ENCODE measurements around the gene NECTIN3.

The NECTIN3 gene

GRCh38 chr3:111084911-111085310, 13.3 kb downstream of the NECTIN3 start:
- DNase-seq: no peak

GRCh38 chr3:111087924-111088469, 16.4 kb downstream of the NECTIN3 start:
- DNase-seq: no peak

GRCh38 chr3:111096487-111097209, 25.0 kb downstream of the NECTIN3 start:
- no peak for DNase-seq

- no peak for DNase-seq
Measured at GRCh38 chr3:111103807-111104206, 32.2 kb downstream of the NECTIN3 start.

- DNase-seq: no peak
Measured at GRCh38 chr3:111106993-111107661, 35.5 kb downstream of the NECTIN3 start.

- DNase-seq: no peak
Measured at GRCh38 chr3:111107662-111108035, 36.0 kb downstream of the NECTIN3 start.

GRCh38 chr3:111112913-111113312, 41.3 kb downstream of the NECTIN3 start:
- no peak for DNase-seq

GRCh38 chr3:111128884-111129283, 57.3 kb downstream of the NECTIN3 start:
- DNase-seq: no peak

- DNase-seq: no peak
Measured at GRCh38 chr3:111130827-111131226, 59.2 kb downstream of the NECTIN3 start.

GRCh38 chr3:111134302-111134701, 62.7 kb downstream of the NECTIN3 start:
- no peak for DNase-seq

- DNase-seq: no peak
Measured at GRCh38 chr3:111151438-111151837, 79.8 kb downstream of the NECTIN3 start.

- no peak for DNase-seq
Measured at GRCh38 chr3:111152496-111152895, 80.9 kb downstream of the NECTIN3 start.

GRCh38 chr3:111156517-111156916, 84.9 kb downstream of the NECTIN3 start:
- DNase-seq: no peak

- DNase-seq: no peak
Measured at GRCh38 chr3:111159391-111159790, 87.8 kb downstream of the NECTIN3 start.

- DNase-seq: no peak
Measured at GRCh38 chr3:111164621-111165020, 93.0 kb downstream of the NECTIN3 start.

- DNase-seq: no peak
Measured at GRCh38 chr3:111165411-111165810, 93.8 kb downstream of the NECTIN3 start.

GRCh38 chr3:111173328-111173900, 101.8 kb downstream of the NECTIN3 start:
- DNase-seq: no peak

GRCh38 chr3:111173906-111174305, 102.3 kb downstream of the NECTIN3 start:
- DNase-seq: no peak

GRCh38 chr3:111190518-111190917, 118.9 kb downstream of the NECTIN3 start:
- no peak for DNase-seq

GRCh38 chr3:111193472-111193871, 121.9 kb downstream of the NECTIN3 start:
- DNase-seq: no peak

- DNase-seq: no peak
Measured at GRCh38 chr3:111194048-111194447, 122.4 kb downstream of the NECTIN3 start.

- no peak for DNase-seq
Measured at GRCh38 chr3:111197485-111197884, 125.9 kb downstream of the NECTIN3 start.

GRCh38 chr3:111200027-111200426, 128.4 kb downstream of the NECTIN3 start:
- no peak for DNase-seq
